Measurements from ENCODE around the gene IL10RA. TPM values are rescaled to one million over a fixed set of nuclear protein-coding genes. Genes with fewer than 3 reads are reported as not detected.

The IL10RA gene
- total and polyA plus RNA-seq, 4 donors, result 2.3 to 11.6 (median 9.2) TPM

- DNase-seq (ENCODE audit: low spot score), result no peak
- Histone ChIP-seq H3K4me3 (ENCODE audit: low read depth in 1 of 3, low read length in 3 of 3) (no peak overlapping the region), H3K27me3 (ENCODE audit: control insufficient read depth in 4 of 4, insufficient read depth in 4 of 4, low read length in 3 of 4) (peaks cover 0 to 6% (median 0%) of the 10 kb centered on the region in 4 donors), H3K36me3 (ENCODE audit: control insufficient read depth in 4 of 4, insufficient read depth in 3 of 4, low read depth in 1 of 4, low read length in 3 of 4) (no peaks in the 10 kb centered on the region), H3K9me3 (ENCODE audit: control insufficient read depth in 4 of 4, low read length in 3 of 4) (peaks cover 0 to 3% (median 1%) of the 10 kb centered on the region in 4 donors), H3K9ac (ENCODE audit: low read depth in 1 of 2, low read length in 2 of 2) (no peak overlapping the region), H3K4me1 (ENCODE audit: control insufficient read depth in 4 of 4, insufficient read depth in 4 of 4, low read length in 3 of 4) (peaks cover 0 to 2% (median 0%) of the 10 kb centered on the region in 4 donors), H3K27ac (ENCODE audit: low read depth in 1 of 2, low read length in 2 of 2) (no peak overlapping the region)
- WGBS, result 86% methylated on average over 3 of the region's 3 CpGs
- no peak for TF ChIP-seq GABPA (IDR thresholded peaks at IDR 0.05 in 1 of 2, conservative IDR thresholded peaks at IDR 0.05 in 1 of 2)
- no peak for TF ChIP-seq RAD21 (IDR thresholded peaks at IDR 0.05)
- TF ChIP-seq SP1 (IDR thresholded peaks at IDR 0.05), result no peak
- no peak for TF ChIP-seq NR2F2 (IDR thresholded peaks at IDR 0.05)
- no peak for TF ChIP-seq YY1 (IDR thresholded peaks at IDR 0.05)
- TF ChIP-seq JUND (IDR thresholded peaks at IDR 0.05), result no peak
- no peak for TF ChIP-seq FOXA1 (IDR thresholded peaks at IDR 0.05)
- TF ChIP-seq EGR1 (IDR thresholded peaks at IDR 0.05; ENCODE audit: low read depth in 2 of 2), result no peak
- no peak for TF ChIP-seq CTCF (IDR thresholded peaks at IDR 0.05; ENCODE audit: low read depth, low read length, missing input control)
- no peak for TF ChIP-seq HNF4G (IDR thresholded peaks at IDR 0.05)
- TF ChIP-seq ZBTB33 (IDR thresholded peaks at IDR 0.05), result no peak
- TF ChIP-seq HNF4A (conservative IDR thresholded peaks at IDR 0.05), result no peak
- TF ChIP-seq ATF3 (IDR thresholded peaks at IDR 0.05), result no peak
- no peak for TF ChIP-seq RXRA (IDR thresholded peaks at IDR 0.05)
- no peak for TF ChIP-seq MAX (IDR thresholded peaks at IDR 0.05)
Observed at GRCh38 chr11:117980720-117981119, 5.5 kb upstream of the IL10RA start.

- Histone ChIP-seq H3K4me1 (ENCODE audit: control insufficient read depth in 4 of 4, insufficient read depth in 4 of 4, low read length in 3 of 4) (peaks cover 0 to 8% (median 2%) of the 10 kb centered on the region in 4 donors), H3K9ac (ENCODE audit: low read depth in 1 of 2, low read length in 2 of 2) (no peak overlapping the region), H3K27me3 (ENCODE audit: control insufficient read depth in 4 of 4, insufficient read depth in 4 of 4, low read length in 3 of 4) (peaks cover 0 to 6% (median 0%) of the 10 kb centered on the region in 4 donors), H3K27ac (ENCODE audit: low read depth in 1 of 2, low read length in 2 of 2) (no peak overlapping the region), H3K4me3 (ENCODE audit: low read depth in 1 of 3, low read length in 3 of 3) (no peak overlapping the region), H3K36me3 (ENCODE audit: control insufficient read depth in 4 of 4, insufficient read depth in 3 of 4, low read depth in 1 of 4, low read length in 3 of 4) (no peaks in the 10 kb centered on the region), H3K9me3 (ENCODE audit: control insufficient read depth in 4 of 4, low read length in 3 of 4) (peaks cover 0 to 3% (median 1%) of the 10 kb centered on the region in 4 donors)
- 88% methylated on average over 3 of the region's 3 CpGs for WGBS
- no peak for TF ChIP-seq ZBTB33 (IDR thresholded peaks at IDR 0.05)
- no peak for TF ChIP-seq ATF3 (IDR thresholded peaks at IDR 0.05)
- no peak for TF ChIP-seq JUND (IDR thresholded peaks at IDR 0.05)
- no peak for TF ChIP-seq FOXA1 (IDR thresholded peaks at IDR 0.05)
- no peak for DNase-seq (ENCODE audit: low spot score)
Observed at GRCh38 chr11:117983163-117983475, 3.1 kb upstream of the IL10RA start.

All from liver (tissue), 9 donors.